GM23338 (cell line): ENCODE measurements around the gene ABCC6. TPM values are rescaled to one million over a fixed set of nuclear protein-coding genes. Genes with fewer than 3 reads are reported as not detected.

Experiments
- ATAC-seq: fragments of 200-7000 bp; cut with Tn5 transposase; 3 replicates; pipeline ENCODE4 v1.9.1; 2020
- DNase-seq: peaks from one replicate; pipeline ENCODE4 v3.0.0-alpha.2; 2015; ENCODE audit warnings: low spot score
- H2AFZ ChIP-seq: fragments of 200-600 bp; sonication (generic); 2 replicates; pipeline ENCODE4 v1.8.0; 2016; ENCODE audit warnings: antibody characterized with exemption, mild to moderate bottlenecking, moderate library complexity
- H3F3A ChIP-seq: fragments of 200-600 bp; sonication (generic); replicated peaks from 2 replicates; pipeline ENCODE4 v1.8.0; 2017; ENCODE audit warnings: antibody characterized with exemption, mixed run types, low read depth
- H3K27ac ChIP-seq: fragments of 200-600 bp; sonication (generic); 2 replicates; pipeline ENCODE4 v1.6.1; 2016; ENCODE audit warnings: low read depth
- H3K27me3 ChIP-seq: fragments of 200-600 bp; sonication (generic); 2 replicates; pipeline ENCODE4 v1.8.0; 2016; ENCODE audit warnings: mild to moderate bottlenecking, mixed run types, moderate library complexity; ENCODE audit not compliant: insufficient read depth
- H3K36me3 ChIP-seq: fragments of 200-600 bp; sonication (generic); 2 replicates; pipeline ENCODE4 v1.8.0; 2016; ENCODE audit warnings: mild to moderate bottlenecking; ENCODE audit not compliant: insufficient read depth
- H3K4me1 ChIP-seq: fragments of 200-600 bp; sonication (generic); 2 replicates; pipeline ENCODE4 v1.8.0; 2016; ENCODE audit warnings: mild to moderate bottlenecking, moderate library complexity; ENCODE audit not compliant: insufficient read depth
- H3K4me2 ChIP-seq: fragments of 200-600 bp; sonication (generic); 2 replicates; pipeline ENCODE4 v1.7.1; 2017; ENCODE audit warnings: mixed run types
- H3K4me3 ChIP-seq: fragments of 200-600 bp; sonication (generic); 2 replicates; pipeline ENCODE4 v1.6.1; 2016; ENCODE audit warnings: mixed run types
- H3K79me2 ChIP-seq: fragments of 200-600 bp; sonication (generic); replicated peaks from 2 replicates; pipeline ENCODE4 v1.8.0; 2017; ENCODE audit warnings: mild to moderate bottlenecking; ENCODE audit not compliant: insufficient read depth
- H3K9me2 ChIP-seq: fragments of 200-600 bp; sonication (generic); 2 replicates; pipeline ENCODE4 v1.8.0; 2017; ENCODE audit not compliant: insufficient read depth
- H4K20me1 ChIP-seq: fragments of 200-600 bp; sonication (generic); replicated peaks from 2 replicates; pipeline ENCODE4 v1.8.0; 2017; ENCODE audit warnings: mild to moderate bottlenecking; ENCODE audit not compliant: insufficient read depth
- H3K27ac Mint-ChIP-seq: 2 replicates; pipeline ENCODE4 v1.8.0; 2020; ENCODE audit warnings: inconsistent platforms, mild to moderate bottlenecking, moderate library complexity, mixed read lengths
- H3K27me3 Mint-ChIP-seq: 3 replicates; pipeline ENCODE4 v1.8.0; 2022; ENCODE audit warnings: low read depth, mild to moderate bottlenecking, moderate library complexity, mixed read lengths, inconsistent platforms; ENCODE audit not compliant: insufficient read depth, poor library complexity
- H3K36me3 Mint-ChIP-seq: 3 replicates; pipeline ENCODE4 v1.8.0; 2021; ENCODE audit warnings: low read depth, mild to moderate bottlenecking, inconsistent platforms, moderate library complexity, mixed read lengths
- H3K4me1 Mint-ChIP-seq: 3 replicates; pipeline ENCODE4 v1.8.0; 2020; ENCODE audit warnings: mild to moderate bottlenecking, inconsistent platforms, mixed read lengths
- H3K4me3 Mint-ChIP-seq: 3 replicates; pipeline ENCODE4 v1.8.0; 2021; ENCODE audit warnings: moderate library complexity, mild to moderate bottlenecking, inconsistent platforms, mixed read lengths
- H3K9me3 Mint-ChIP-seq: 3 replicates; pipeline ENCODE4 v1.8.0; 2020; ENCODE audit warnings: moderate library complexity, mild to moderate bottlenecking, inconsistent platforms, mixed read lengths
- CREB1 ChIP-seq: fragments of 250-450 bp; sonication (Bioruptor Pico); IDR thresholded peaks from 2 replicates; pipeline ENCODE4 v1.5.0; 2020; ENCODE audit warnings: low read depth, mild to moderate bottlenecking, moderate library complexity
- POLR2AphosphoS5 ChIP-seq: IDR thresholded peaks from 2 replicates; pipeline ENCODE4 v1.6.1; 2016; ENCODE audit warnings: antibody characterized with exemption, low read depth
- STAT1 ChIP-seq: IDR thresholded peaks from one replicate; pipeline ENCODE4 v1.6.1; 2016; ENCODE audit warnings: antibody characterized with exemption; ENCODE audit not compliant: unreplicated experiment
- ZNF114 ChIP-seq: fragments of 250-450 bp; sonication (Bioruptor Pico); IDR thresholded peaks from 2 replicates; pipeline ENCODE4 v1.5.0; 2020; ENCODE audit warnings: mild to moderate bottlenecking, moderate library complexity
- polyA plus RNA-seq: library from polyadenylated mRNA; unstranded; fragments of >200 nt; fragmentation: Nextera tagmentation; extraction: Ambion mirVana; gene quantifications from 2 replicates; pipeline ENCODE4 v1.2.1, GENCODE V29; 2016
- total RNA-seq: library from RNA; depleted of rRNA; stranded (reverse); fragments of >200 nt; shearing (Covaris generic); gene quantifications from 2 replicates; pipeline ENCODE4 v1.2.3, GENCODE V29; 2014
- TF ChIP-seq, protein P1 (sequence below), 2 experiments: fragments of 200-600 bp in 1 of 2; sonication (generic) in 1 of 2; conservative IDR thresholded peaks; 2 replicates each; pipeline versions ENCODE4 v1.5.1 to v1.6.1; 2016 to 2017; ENCODE audit warnings: antibody characterized with exemption in 2 of 2, low read depth in 2 of 2, mild to moderate bottlenecking in 2 of 2, moderate library complexity in 1 of 2
- TF ChIP-seq, protein P2 (sequence below): fragments of 250-450 bp; sonication (Bioruptor Pico); IDR thresholded peaks from 2 replicates; pipeline ENCODE4 v1.5.0; 2020; ENCODE audit warnings: mild to moderate bottlenecking, moderate library complexity

Gene ABCC6
- total and polyA plus RNA-seq, 2 experiments from 2014 or later = 0.73 to 2.8 TPM

DNA sequence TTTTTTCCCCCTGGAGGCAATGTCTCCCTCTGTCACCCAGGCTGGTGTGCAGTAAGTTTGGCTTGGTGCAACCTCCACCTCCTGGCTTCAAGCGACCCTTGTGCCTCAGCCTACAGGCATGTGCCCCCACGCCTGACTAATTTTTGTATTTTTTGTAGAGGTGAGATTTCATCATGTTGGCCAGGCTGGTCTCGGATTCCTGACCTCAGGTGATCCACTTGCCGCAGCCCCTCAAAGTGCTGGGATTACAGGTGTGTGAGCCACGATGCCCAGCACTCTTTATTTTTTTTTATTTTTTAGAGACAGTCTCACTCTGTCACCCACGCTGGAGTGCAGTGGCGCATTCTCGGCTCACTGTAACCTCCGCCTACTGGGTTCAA lies 113.2 kb downstream of the ABCC6 start:
- Histone ChIP-seq H2AFZ (no peak overlapping the region), H3K4me3 (no peak overlapping the region), H3K79me2 (no peaks in the 10 kb centered on the region), H4K20me1 (peaks cover 12% of the 10 kb centered on the region; the same call in 1 of the 2 replicates), H3F3A (no peaks in the 10 kb centered on the region), H3K27me3 (no peaks in the 10 kb centered on the region), H3K27ac (no peak overlapping the region), H3K9me2 (no peaks in the 10 kb centered on the region), H3K36me3 (peaks cover 24% of the 10 kb centered on the region), H3K4me2 (no peak overlapping the region), H3K4me1 (no peaks in the 10 kb centered on the region; the same call in 1 of the 2 replicates)
- DNase-seq (no peak), ATAC-seq (no peak)
- TF ChIP-seq POLR2AphosphoS5 = no peak
- TF ChIP-seq, protein P1, sequence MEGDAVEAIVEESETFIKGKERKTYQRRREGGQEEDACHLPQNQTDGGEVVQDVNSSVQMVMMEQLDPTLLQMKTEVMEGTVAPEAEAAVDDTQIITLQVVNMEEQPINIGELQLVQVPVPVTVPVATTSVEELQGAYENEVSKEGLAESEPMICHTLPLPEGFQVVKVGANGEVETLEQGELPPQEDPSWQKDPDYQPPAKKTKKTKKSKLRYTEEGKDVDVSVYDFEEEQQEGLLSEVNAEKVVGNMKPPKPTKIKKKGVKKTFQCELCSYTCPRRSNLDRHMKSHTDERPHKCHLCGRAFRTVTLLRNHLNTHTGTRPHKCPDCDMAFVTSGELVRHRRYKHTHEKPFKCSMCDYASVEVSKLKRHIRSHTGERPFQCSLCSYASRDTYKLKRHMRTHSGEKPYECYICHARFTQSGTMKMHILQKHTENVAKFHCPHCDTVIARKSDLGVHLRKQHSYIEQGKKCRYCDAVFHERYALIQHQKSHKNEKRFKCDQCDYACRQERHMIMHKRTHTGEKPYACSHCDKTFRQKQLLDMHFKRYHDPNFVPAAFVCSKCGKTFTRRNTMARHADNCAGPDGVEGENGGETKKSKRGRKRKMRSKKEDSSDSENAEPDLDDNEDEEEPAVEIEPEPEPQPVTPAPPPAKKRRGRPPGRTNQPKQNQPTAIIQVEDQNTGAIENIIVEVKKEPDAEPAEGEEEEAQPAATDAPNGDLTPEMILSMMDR (conservative IDR thresholded peaks at IDR 0.05; ENCODE audit: low read depth in 2 of 2) = no peak
- TF ChIP-seq STAT1 = no peak
- TF ChIP-seq CREB1 (CRISPR knock-in tag) = no peak
- TF ChIP-seq, protein P2, sequence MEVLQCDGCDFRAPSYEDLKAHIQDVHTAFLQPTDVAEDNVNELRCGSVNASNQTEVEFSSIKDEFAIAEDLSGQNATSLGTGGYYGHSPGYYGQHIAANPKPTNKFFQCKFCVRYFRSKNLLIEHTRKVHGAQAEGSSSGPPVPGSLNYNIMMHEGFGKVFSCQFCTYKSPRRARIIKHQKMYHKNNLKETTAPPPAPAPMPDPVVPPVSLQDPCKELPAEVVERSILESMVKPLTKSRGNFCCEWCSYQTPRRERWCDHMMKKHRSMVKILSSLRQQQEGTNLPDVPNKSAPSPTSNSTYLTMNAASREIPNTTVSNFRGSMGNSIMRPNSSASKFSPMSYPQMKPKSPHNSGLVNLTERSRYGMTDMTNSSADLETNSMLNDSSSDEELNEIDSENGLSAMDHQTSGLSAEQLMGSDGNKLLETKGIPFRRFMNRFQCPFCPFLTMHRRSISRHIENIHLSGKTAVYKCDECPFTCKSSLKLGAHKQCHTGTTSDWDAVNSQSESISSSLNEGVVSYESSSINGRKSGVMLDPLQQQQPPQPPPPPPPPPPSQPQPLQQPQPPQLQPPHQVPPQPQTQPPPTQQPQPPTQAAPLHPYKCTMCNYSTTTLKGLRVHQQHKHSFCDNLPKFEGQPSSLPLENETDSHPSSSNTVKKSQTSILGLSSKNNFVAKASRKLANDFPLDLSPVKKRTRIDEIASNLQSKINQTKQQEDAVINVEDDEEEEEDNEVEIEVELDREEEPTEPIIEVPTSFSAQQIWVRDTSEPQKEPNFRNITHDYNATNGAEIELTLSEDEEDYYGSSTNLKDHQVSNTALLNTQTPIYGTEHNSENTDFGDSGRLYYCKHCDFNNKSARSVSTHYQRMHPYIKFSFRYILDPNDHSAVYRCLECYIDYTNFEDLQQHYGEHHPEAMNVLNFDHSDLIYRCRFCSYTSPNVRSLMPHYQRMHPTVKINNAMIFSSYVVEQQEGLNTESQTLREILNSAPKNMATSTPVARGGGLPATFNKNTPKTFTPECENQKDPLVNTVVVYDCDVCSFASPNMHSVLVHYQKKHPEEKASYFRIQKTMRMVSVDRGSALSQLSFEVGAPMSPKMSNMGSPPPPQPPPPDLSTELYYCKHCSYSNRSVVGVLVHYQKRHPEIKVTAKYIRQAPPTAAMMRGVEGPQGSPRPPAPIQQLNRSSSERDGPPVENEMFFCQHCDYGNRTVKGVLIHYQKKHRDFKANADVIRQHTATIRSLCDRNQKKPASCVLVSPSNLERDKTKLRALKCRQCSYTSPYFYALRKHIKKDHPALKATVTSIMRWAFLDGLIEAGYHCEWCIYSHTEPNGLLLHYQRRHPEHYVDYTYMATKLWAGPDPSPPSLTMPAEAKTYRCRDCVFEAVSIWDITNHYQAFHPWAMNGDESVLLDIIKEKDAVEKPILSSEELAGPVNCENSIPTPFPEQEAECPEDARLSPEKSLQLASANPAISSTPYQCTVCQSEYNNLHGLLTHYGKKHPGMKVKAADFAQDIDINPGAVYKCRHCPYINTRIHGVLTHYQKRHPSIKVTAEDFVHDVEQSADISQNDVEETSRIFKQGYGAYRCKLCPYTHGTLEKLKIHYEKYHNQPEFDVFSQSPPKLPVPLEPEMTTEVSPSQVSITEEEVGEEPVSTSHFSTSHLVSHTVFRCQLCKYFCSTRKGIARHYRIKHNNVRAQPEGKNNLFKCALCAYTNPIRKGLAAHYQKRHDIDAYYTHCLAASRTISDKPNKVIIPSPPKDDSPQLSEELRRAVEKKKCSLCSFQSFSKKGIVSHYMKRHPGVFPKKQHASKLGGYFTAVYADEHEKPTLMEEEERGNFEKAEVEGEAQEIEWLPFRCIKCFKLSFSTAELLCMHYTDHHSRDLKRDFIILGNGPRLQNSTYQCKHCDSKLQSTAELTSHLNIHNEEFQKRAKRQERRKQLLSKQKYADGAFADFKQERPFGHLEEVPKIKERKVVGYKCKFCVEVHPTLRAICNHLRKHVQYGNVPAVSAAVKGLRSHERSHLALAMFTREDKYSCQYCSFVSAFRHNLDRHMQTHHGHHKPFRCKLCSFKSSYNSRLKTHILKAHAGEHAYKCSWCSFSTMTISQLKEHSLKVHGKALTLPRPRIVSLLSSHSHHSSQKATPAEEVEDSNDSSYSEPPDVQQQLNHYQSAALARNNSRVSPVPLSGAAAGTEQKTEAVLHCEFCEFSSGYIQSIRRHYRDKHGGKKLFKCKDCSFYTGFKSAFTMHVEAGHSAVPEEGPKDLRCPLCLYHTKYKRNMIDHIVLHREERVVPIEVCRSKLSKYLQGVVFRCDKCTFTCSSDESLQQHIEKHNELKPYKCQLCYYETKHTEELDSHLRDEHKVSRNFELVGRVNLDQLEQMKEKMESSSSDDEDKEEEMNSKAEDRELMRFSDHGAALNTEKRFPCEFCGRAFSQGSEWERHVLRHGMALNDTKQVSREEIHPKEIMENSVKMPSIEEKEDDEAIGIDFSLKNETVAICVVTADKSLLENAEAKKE = no peak
- no peak for TF ChIP-seq ZNF114 (CRISPR knock-in tag)
- Mint-ChIP-seq H3K9me3 (no peaks in the 10 kb centered on the region), H3K27me3 (peaks cover 2% of the 10 kb centered on the region), H3K36me3 (peaks cover 85% of the 10 kb centered on the region), H3K4me1 (no peaks in the 10 kb centered on the region; the same call in 1 of the 3 replicates), H3K27ac (no peak overlapping the region), H3K4me3 (no peak overlapping the region)
